ENCODE data around the gene NPAS4.

DNA sequence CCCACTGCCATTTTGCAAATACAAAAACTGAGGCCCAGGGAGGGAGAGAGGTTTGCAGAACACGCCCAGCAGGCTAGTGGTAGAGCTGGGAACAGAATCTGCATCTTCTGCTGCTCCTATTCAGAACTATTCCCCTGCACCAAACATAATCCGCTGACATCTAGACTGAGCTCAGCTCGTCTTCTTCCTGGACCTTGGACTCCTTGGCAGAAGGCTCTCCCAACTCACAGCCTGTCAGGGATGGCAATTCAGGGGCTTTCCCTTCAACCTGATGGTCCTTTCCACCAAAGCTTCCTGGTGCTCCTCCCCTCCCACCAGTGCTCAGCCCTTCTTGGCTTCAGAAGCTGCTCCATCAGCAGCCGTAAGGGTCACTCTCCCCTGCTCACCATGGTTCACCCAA, 9.5 kb upstream of the NPAS4 start:
- TF ChIP-seq JUN (CRISPR knock-in tag; IDR thresholded peaks at IDR 0.05) = no peak
- TF ChIP-seq, protein P1, sequence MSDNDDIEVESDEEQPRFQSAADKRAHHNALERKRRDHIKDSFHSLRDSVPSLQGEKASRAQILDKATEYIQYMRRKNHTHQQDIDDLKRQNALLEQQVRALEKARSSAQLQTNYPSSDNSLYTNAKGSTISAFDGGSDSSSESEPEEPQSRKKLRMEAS (CRISPR knock-in tag; IDR thresholded peaks at IDR 0.05) = no peak
- TF ChIP-seq, protein P2, sequence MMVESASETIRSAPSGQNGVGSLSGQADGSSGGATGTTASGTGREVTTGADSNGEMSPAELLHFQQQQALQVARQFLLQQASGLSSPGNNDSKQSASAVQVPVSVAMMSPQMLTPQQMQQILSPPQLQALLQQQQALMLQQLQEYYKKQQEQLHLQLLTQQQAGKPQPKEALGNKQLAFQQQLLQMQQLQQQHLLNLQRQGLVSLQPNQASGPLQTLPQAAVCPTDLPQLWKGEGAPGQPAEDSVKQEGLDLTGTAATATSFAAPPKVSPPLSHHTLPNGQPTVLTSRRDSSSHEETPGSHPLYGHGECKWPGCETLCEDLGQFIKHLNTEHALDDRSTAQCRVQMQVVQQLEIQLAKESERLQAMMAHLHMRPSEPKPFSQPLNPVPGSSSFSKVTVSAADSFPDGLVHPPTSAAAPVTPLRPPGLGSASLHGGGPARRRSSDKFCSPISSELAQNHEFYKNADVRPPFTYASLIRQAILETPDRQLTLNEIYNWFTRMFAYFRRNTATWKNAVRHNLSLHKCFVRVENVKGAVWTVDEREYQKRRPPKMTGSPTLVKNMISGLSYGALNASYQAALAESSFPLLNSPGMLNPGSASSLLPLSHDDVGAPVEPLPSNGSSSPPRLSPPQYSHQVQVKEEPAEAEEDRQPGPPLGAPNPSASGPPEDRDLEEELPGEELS (CRISPR knock-in tag; IDR thresholded peaks at IDR 0.05) = no peak
- TF ChIP-seq, protein P3, sequence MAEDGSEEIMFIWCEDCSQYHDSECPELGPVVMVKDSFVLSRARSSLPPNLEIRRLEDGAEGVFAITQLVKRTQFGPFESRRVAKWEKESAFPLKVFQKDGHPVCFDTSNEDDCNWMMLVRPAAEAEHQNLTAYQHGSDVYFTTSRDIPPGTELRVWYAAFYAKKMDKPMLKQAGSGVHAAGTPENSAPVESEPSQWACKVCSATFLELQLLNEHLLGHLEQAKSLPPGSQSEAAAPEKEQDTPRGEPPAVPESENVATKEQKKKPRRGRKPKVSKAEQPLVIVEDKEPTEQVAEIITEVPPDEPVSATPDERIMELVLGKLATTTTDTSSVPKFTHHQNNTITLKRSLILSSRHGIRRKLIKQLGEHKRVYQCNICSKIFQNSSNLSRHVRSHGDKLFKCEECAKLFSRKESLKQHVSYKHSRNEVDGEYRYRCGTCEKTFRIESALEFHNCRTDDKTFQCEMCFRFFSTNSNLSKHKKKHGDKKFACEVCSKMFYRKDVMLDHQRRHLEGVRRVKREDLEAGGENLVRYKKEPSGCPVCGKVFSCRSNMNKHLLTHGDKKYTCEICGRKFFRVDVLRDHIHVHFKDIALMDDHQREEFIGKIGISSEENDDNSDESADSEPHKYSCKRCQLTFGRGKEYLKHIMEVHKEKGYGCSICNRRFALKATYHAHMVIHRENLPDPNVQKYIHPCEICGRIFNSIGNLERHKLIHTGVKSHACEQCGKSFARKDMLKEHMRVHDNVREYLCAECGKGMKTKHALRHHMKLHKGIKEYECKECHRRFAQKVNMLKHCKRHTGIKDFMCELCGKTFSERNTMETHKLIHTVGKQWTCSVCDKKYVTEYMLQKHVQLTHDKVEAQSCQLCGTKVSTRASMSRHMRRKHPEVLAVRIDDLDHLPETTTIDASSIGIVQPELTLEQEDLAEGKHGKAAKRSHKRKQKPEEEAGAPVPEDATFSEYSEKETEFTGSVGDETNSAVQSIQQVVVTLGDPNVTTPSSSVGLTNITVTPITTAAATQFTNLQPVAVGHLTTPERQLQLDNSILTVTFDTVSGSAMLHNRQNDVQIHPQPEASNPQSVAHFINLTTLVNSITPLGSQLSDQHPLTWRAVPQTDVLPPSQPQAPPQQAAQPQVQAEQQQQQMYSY (CRISPR knock-in tag; IDR thresholded peaks at IDR 0.05) = no peak
- TF ChIP-seq, protein P4, sequence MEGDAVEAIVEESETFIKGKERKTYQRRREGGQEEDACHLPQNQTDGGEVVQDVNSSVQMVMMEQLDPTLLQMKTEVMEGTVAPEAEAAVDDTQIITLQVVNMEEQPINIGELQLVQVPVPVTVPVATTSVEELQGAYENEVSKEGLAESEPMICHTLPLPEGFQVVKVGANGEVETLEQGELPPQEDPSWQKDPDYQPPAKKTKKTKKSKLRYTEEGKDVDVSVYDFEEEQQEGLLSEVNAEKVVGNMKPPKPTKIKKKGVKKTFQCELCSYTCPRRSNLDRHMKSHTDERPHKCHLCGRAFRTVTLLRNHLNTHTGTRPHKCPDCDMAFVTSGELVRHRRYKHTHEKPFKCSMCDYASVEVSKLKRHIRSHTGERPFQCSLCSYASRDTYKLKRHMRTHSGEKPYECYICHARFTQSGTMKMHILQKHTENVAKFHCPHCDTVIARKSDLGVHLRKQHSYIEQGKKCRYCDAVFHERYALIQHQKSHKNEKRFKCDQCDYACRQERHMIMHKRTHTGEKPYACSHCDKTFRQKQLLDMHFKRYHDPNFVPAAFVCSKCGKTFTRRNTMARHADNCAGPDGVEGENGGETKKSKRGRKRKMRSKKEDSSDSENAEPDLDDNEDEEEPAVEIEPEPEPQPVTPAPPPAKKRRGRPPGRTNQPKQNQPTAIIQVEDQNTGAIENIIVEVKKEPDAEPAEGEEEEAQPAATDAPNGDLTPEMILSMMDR (IDR thresholded peaks at IDR 0.05) = no peak
